ENCODE data around the gene RNF114. TPM values are rescaled to one million over a fixed set of nuclear protein-coding genes. Genes with fewer than 3 reads are reported as not detected.

RNF114 gene
- total RNA-seq (41.6 and 45.8 TPM in 2 replicates), polyA plus RNA-seq (54.6 and 81.7 TPM in 2 replicates), polyA minus RNA-seq (31.3 and 52.3 TPM in 2 replicates), Bru-seq, nascent RNA (percentile 82 among the genes with signal in this experiment), BruChase-seq, experiment 1, labeled RNA remaining after a 6-hour chase (percentile 78 among the genes with signal in this experiment), BruChase-seq, experiment 2, labeled RNA remaining after a 2-hour chase (percentile 89 among the genes with signal in this experiment)
- 64.5 and 65.3 TPM in 2 replicates for polyA plus RNA-seq (2011; cell fraction: cytosol; rRNA removed)
- 40.6 and 46.7 TPM in 2 replicates for polyA plus RNA-seq (2011; cell fraction: nucleus; rRNA removed)
- 40.9 and 47.7 TPM in 2 replicates for polyA plus RNA-seq (2012)
- 47.8 TPM for polyA minus RNA-seq (2011; cell fraction: cytosol; rRNA and poly(A)+ RNA removed)
- 17.7 and 29.7 TPM in 2 replicates for polyA minus RNA-seq (2011; cell fraction: nucleus; rRNA and poly(A)+ RNA removed)
- long read RNA-seq, transcript RNF114-201 (6 exons, 2,503 nt), result major isoform, 103 of 118 reads
- long read RNA-seq, partial matches to known transcripts, result 0 of 118 reads
- long read RNA-seq, other reads (novel, unspliced or antisense), result 10 of 118 reads

DNA sequence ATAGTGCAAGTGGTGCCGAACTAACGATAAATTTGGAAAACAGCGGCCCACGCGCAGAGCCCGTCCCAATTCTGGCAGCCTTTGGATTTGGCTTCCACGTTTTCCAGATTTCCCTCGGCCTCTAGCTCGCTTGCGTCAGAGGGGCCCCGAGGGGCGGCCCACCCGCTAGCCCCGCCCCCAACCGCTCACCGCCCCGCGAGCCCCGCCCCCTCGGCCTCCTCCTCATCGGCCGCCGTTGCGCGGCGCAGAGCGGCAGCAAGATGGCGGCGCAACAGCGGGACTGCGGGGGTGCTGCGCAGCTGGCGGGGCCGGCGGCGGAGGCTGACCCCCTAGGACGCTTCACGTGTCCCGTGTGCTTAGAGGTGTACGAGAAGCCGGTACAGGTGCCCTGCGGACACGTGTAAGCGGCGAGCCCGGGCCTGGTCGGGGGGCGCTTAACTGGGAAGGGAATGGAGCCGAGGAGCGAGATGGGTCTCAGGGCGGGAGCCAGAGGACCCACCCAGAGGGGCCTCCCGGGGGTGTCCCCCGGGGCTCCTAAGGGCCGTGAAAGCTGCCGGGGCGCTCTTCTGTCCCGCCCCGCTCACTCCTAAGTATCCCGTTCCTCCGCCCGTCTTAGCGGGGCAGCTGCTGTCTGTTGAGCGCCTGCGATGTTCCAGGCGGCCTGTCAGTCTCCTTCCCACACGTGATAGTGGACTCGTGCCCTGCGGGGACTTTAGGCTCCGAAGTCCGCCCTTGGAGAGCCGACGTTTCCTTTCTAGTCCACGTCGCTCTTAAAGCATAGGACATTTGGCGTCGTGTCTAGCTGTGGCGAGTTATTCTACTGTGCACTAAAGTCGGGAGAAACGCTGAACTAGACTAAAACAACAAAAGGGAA is at the start of gene RNF114:
TSS of gene RNF114 (plus strand) at position 245 of the 874 bp plus-strand sequence. CDS start at position 261, 16 bp downstream.
- Histone ChIP-seq H2AFZ (ENCODE audit: low read depth, low read length) (peak within 1 kb of the TSS; percentile 76), H3K4me1 (ENCODE audit: control insufficient read depth, extremely low read depth, insufficient read depth, low read length) (peaks cover 20% of the 10 kb centered on the region), H3K4me3 (replicated peaks in 1 of 3; ENCODE audit: insufficient read depth in 1 of 3, low read depth in 1 of 3, low read length in 3 of 3) (peak within 1 kb of the TSS; percentile 44 to 99 (median 82)), H3K27me3 (ENCODE audit: control insufficient read depth in 2 of 2, insufficient read depth in 2 of 2, low read length in 2 of 2) (no peaks in the 10 kb centered on the region), H3K36me3 (ENCODE audit: control insufficient read depth in 2 of 2, extremely low read depth in 1 of 2, insufficient read depth in 2 of 2, low read length in 2 of 2) (peaks cover 1 to 4% of the 10 kb centered on the region in 2 experiments), H3K27ac (ENCODE audit: insufficient read depth, low read depth, low read length) (peak within 1 kb of the TSS; percentile 29), H3K4me2 (ENCODE audit: insufficient read depth, low read length) (peak within 1 kb of the TSS; percentile 92), H4K20me1 (replicated peaks; ENCODE audit: control insufficient read depth, extremely low read depth, insufficient read depth, low read length) (no peaks in the 10 kb centered on the region), H3K79me2 (ENCODE audit: control insufficient read depth, insufficient read depth, low read length) (peaks cover 45% of the 10 kb centered on the region), H3K9ac (replicated peaks; ENCODE audit: extremely low read depth, insufficient read depth, low read length) (peak within 1 kb of the TSS; percentile 75), H3K9me3 (replicated peaks; ENCODE audit: control insufficient read depth, insufficient read depth, low read length) (no peaks in the 10 kb centered on the region), H3K9me1 (replicated peaks; ENCODE audit: control insufficient read depth, extremely low read depth, insufficient read depth, low read length) (no peaks in the 10 kb centered on the region)
- intact Hi-C loops (cut with micrococcal nuclease) (loop anchor here (1.0 to 2.0 kb wide), 2 partner anchors 22 to 135 kb away; partner anchors contain the start of gene SPATA2), dilution Hi-C loops (cut with MboI; ENCODE audit: extremely low pct_ligation_motif_present, low sequenced_read_pairs) (no loop called here)
- FAIRE-seq (peak; percentile 89), DNase-seq (ENCODE audit: low read depth, low spot score) (peak; percentile 83)
- BruUV-seq (replicated peaks), result no TSS peak
- peak; percentile 92 for TF ChIP-seq POLR2A (IDR thresholded peaks at IDR 0.05; ENCODE audit: low read depth, low read length)
- no peak for TF ChIP-seq CTCF (IDR thresholded peaks at IDR 0.05; ENCODE audit: extremely low read depth in 1 of 2, insufficient read depth in 1 of 2, low read depth in 1 of 2, low read length in 2 of 2)
- TF ChIP-seq GATA2 (IDR thresholded peaks at IDR 0.05; ENCODE audit: insufficient read depth, insufficient read length, low read depth, low read length), result no peak
- TF ChIP-seq MAX (IDR thresholded peaks at IDR 0.05; ENCODE audit: insufficient read depth, insufficient read length), result no peak
- no peak for TF ChIP-seq MYC (IDR thresholded peaks at IDR 0.05; ENCODE audit: low read depth, low read length)
- no peak for TF ChIP-seq EZH2 (IDR thresholded peaks at IDR 0.05; ENCODE audit: borderline replicate concordance, low read depth, low read length, severe bottlenecking)
- peak; percentile 85 for TF ChIP-seq POLR2AphosphoS5 (IDR thresholded peaks at IDR 0.05; ENCODE audit: insufficient read depth, low read depth, low read length)
- no peak for TF ChIP-seq JUN (IDR thresholded peaks at IDR 0.05; ENCODE audit: borderline replicate concordance, insufficient read depth, insufficient read length, low read depth)
- no peak for TF ChIP-seq FOS (IDR thresholded peaks at IDR 0.05; ENCODE audit: borderline replicate concordance, insufficient read depth, low read length)
- ChIA-PET CTCF (interaction anchor here (1.0 to 2.7 kb wide), 8 partner anchors 8 to 150 kb away, joined by 3 to 14 read pairs (median 4); no protein-coding TSS in a partner anchor), POLR2A (interaction anchor here (0.7 to 1.4 kb wide), 3 partner anchors 20 to 326 kb away, joined by 3 read pairs; partner anchors contain the start of gene SNAI1)

All from endothelial cell of umbilical vein (primary cell).